ENCODE results near the gene ATG5.
"Not testable (repeated sequence)": the region's sequence is repeated elsewhere in the genome, so short reads cannot be mapped to it uniquely, and the experiment has no call there.

The ATG5 gene

DNA sequence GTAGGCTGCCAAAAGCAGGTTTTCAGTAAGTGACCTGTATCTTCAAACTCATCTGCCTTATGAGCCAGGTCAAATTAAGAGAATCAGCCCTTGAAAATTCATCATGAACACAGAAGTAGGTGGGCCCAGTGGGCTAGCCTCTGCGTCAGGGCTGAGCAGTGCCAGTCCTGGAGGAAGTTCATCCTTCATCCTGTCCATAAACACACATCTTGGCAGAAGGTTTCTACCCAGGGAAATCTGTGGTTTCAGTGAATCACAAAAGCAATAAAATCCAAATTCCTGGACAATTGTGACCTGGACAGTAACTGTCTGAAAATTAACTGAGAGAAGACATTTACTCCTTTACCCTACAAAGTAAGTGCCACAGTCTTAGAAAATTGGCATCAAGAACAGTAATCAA lies 72.4 kb downstream of the ATG5 start:
- peak; percentile 76 for ATAC-seq
- TF ChIP-seq, protein P1, sequence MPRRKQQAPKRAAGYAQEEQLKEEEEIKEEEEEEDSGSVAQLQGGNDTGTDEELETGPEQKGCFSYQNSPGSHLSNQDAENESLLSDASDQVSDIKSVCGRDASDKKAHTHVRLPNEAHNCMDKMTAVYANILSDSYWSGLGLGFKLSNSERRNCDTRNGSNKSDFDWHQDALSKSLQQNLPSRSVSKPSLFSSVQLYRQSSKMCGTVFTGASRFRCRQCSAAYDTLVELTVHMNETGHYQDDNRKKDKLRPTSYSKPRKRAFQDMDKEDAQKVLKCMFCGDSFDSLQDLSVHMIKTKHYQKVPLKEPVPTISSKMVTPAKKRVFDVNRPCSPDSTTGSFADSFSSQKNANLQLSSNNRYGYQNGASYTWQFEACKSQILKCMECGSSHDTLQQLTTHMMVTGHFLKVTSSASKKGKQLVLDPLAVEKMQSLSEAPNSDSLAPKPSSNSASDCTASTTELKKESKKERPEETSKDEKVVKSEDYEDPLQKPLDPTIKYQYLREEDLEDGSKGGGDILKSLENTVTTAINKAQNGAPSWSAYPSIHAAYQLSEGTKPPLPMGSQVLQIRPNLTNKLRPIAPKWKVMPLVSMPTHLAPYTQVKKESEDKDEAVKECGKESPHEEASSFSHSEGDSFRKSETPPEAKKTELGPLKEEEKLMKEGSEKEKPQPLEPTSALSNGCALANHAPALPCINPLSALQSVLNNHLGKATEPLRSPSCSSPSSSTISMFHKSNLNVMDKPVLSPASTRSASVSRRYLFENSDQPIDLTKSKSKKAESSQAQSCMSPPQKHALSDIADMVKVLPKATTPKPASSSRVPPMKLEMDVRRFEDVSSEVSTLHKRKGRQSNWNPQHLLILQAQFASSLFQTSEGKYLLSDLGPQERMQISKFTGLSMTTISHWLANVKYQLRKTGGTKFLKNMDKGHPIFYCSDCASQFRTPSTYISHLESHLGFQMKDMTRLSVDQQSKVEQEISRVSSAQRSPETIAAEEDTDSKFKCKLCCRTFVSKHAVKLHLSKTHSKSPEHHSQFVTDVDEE (CRISPR knock-in tag; IDR thresholded peaks at IDR 0.05) = no peak
- peak; percentile 58 for TF ChIP-seq TOX (CRISPR knock-in tag; IDR thresholded peaks at IDR 0.05; ENCODE audit: borderline replicate concordance)
- TF ChIP-seq ZNF70 (CRISPR knock-in tag; IDR thresholded peaks at IDR 0.05) = no peak
- TF ChIP-seq ISL1 (CRISPR knock-in tag; IDR thresholded peaks at IDR 0.05) = no peak; the same call in 1 of the 2 replicates
- TF ChIP-seq SNAI2 (CRISPR knock-in tag; IDR thresholded peaks at IDR 0.05) = no peak

DNA sequence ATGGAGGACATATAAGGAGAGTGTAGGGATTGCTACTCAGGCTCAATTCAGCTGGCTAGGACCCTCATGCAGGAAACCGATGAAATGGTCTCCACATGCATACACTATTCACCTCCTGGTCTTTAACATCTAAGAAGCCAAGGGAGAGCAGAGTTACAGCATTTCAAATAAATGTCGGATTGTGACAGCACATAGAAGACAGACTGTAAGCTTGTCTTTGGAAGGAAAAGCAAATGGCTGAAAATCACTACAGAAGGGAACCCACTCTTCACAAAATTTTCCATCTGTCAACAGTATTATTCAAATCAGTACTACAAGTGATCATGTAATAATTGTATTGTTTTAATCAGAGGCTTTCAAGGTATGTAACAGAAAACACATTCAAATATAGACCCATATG lies 72.9 kb downstream of the ATG5 start:
- ATAC-seq = peak; percentile 8

DNA sequence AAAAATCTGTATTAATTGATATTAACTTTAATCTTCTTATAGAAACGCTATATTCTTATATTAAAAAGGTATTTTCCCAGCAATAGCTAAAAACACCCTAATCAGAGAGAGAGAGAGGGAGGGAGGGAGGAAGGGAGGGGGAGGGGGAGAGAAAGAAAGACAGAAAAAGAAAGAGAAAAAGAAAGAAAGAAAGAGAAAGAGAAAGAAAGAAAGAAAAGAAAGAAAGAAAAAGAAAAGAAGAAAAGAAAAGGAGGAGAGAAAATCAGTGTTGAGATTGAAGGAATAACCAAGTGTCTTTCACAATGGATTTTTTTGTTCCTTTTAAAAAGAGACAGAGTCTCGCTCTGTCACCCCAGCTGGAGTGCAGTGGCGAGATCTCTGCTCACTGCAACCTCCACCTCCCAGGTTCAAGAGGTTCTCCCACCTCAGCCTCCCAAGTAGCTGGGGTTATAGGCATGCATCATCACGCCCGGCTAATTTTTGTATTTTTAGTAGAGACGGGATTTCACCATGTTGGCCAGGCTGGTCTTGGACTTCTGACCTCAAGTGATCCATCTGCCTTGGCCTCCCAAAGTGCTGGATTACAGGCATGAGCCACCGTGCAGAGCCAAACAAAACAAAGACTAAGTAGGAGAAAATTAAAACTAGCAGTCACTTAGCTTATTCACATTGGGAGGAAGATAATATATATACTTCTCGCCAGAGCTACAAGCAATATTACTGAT lies 73.9 kb downstream of the ATG5 start:
- not testable (repeated sequence) for ATAC-seq

More for the DNA sequence above, 72.9 kb downstream of the ATG5 start:
- no peak for TF ChIP-seq TOX (CRISPR knock-in tag; IDR thresholded peaks at IDR 0.05; ENCODE audit: borderline replicate concordance)
- TF ChIP-seq, protein P2, sequence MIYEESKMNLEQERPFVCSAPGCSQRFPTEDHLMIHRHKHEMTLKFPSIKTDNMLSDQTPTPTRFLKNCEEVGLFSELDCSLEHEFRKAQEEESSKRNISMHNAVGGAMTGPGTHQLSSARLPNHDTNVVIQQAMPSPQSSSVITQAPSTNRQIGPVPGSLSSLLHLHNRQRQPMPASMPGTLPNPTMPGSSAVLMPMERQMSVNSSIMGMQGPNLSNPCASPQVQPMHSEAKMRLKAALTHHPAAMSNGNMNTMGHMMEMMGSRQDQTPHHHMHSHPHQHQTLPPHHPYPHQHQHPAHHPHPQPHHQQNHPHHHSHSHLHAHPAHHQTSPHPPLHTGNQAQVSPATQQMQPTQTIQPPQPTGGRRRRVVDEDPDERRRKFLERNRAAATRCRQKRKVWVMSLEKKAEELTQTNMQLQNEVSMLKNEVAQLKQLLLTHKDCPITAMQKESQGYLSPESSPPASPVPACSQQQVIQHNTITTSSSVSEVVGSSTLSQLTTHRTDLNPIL (CRISPR knock-in tag; IDR thresholded peaks at IDR 0.05; ENCODE audit: low read depth) = no peak
- TF ChIP-seq ESRRG (CRISPR knock-in tag; IDR thresholded peaks at IDR 0.05) = no peak
- no peak for TF ChIP-seq ZFP30 (CRISPR knock-in tag; IDR thresholded peaks at IDR 0.05)
- TF ChIP-seq RARB (CRISPR knock-in tag; IDR thresholded peaks at IDR 0.05) = no peak
- TF ChIP-seq ZC3H10 (CRISPR knock-in tag; IDR thresholded peaks at IDR 0.05) = no peak
- no peak for TF ChIP-seq ZNF565 (CRISPR knock-in tag; conservative IDR thresholded peaks at IDR 0.05; ENCODE audit: low read depth)
- no peak for TF ChIP-seq ZFP3 (CRISPR knock-in tag; IDR thresholded peaks at IDR 0.05)

DNA sequence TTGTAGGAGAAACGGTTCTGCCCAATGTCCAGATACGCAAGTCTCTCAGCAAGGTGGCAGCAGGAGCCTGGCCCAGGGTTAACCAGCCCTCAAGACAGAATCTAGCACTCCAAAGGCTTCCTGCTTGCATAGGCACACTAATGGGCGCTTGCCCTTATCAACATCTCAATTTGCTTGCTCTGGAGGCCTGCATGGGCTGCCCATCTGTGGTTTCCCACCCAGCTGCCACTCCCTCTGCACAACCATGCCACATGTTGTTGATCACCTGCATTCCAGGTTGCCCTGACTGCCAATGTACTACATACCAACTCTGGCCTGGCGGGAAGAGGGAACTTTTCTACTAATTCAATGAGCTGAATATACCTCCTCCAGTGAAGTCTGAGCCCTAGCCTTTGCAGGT lies 74.6 kb downstream of the ATG5 start:
- TF ChIP-seq ZC3H10 (CRISPR knock-in tag; IDR thresholded peaks at IDR 0.05) = no peak
- TF ChIP-seq TCF4 (CRISPR knock-in tag; IDR thresholded peaks at IDR 0.05; ENCODE audit: borderline replicate concordance) = no peak
- TF ChIP-seq CSDC2 (CRISPR knock-in tag; IDR thresholded peaks at IDR 0.05) = no peak
- no peak for ATAC-seq

DNA sequence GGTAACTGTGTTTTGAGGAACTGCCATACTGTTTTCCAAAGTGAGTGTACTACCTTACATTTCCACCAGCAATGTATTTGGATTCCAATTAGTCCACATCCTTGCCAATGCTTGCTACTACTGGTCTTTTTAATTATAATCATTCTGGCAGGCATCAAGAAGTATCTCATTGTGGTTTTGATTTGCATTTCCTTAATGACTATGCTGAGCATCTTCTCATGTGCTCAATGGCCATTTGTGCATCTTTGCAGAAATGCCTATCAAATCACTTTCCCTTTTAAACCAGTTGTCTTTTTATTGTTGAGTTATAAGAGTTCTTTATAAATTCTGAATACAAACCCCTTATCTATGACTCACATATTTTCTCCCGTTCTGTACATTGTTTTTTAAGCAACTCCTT lies 75.9 kb downstream of the ATG5 start:
- TF ChIP-seq, protein P3, sequence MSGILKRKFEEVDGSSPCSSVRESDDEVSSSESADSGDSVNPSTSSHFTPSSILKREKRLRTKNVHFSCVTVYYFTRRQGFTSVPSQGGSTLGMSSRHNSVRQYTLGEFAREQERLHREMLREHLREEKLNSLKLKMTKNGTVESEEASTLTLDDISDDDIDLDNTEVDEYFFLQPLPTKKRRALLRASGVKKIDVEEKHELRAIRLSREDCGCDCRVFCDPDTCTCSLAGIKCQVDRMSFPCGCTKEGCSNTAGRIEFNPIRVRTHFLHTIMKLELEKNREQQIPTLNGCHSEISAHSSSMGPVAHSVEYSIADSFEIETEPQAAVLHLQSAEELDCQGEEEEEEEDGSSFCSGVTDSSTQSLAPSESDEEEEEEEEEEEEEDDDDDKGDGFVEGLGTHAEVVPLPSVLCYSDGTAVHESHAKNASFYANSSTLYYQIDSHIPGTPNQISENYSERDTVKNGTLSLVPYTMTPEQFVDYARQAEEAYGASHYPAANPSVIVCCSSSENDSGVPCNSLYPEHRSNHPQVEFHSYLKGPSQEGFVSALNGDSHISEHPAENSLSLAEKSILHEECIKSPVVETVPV (CRISPR knock-in tag; IDR thresholded peaks at IDR 0.05) = no peak
- no peak for TF ChIP-seq OSR1 (CRISPR knock-in tag; IDR thresholded peaks at IDR 0.05)
- no peak for TF ChIP-seq ESRRG (CRISPR knock-in tag; IDR thresholded peaks at IDR 0.05)

DNA sequence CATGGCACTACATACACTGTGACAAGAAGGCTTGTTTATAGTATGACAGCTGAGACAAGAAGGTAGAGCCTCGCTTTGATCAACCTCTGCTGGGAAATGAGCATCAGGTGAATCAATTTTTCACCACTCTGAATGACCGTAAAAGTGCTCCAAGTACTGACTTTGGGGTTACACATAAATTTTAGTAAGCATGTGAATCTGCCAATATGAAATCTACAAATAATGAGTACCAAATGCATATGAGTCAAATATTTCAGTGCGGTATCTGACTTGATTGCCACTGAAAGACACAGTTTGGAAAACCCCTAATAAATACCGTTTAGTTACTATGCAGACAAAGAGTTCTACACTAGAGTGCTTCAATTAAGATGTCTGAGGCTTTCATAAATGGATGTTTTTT lies 77.8 kb downstream of the ATG5 start:
- no peak for TF ChIP-seq OSR1 (CRISPR knock-in tag; IDR thresholded peaks at IDR 0.05)
- TF ChIP-seq TCF4 (CRISPR knock-in tag; IDR thresholded peaks at IDR 0.05; ENCODE audit: borderline replicate concordance) = no peak
- TF ChIP-seq, protein P4, sequence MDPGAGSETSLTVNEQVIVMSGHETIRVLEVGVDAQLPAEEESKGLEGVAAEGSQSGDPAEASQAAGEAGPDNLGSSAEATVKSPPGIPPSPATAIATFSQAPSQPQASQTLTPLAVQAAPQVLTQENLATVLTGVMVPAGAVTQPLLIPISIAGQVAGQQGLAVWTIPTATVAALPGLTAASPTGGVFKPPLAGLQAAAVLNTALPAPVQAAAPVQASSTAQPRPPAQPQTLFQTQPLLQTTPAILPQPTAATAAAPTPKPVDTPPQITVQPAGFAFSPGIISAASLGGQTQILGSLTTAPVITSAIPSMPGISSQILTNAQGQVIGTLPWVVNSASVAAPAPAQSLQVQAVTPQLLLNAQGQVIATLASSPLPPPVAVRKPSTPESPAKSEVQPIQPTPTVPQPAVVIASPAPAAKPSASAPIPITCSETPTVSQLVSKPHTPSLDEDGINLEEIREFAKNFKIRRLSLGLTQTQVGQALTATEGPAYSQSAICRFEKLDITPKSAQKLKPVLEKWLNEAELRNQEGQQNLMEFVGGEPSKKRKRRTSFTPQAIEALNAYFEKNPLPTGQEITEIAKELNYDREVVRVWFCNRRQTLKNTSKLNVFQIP (CRISPR knock-in tag; IDR thresholded peaks at IDR 0.05; ENCODE audit: borderline replicate concordance, low read depth) = no peak
- TF ChIP-seq ISL1 (CRISPR knock-in tag; IDR thresholded peaks at IDR 0.05) = no peak
- TF ChIP-seq CSDC2 (CRISPR knock-in tag; IDR thresholded peaks at IDR 0.05) = no peak
- TF ChIP-seq TOX (CRISPR knock-in tag; IDR thresholded peaks at IDR 0.05; ENCODE audit: borderline replicate concordance) = no peak
- no peak for TF ChIP-seq ESRRG (CRISPR knock-in tag; IDR thresholded peaks at IDR 0.05)
- no peak for TF ChIP-seq ZNF8 (CRISPR knock-in tag; IDR thresholded peaks at IDR 0.05)
- TF ChIP-seq ZNF70 (CRISPR knock-in tag; IDR thresholded peaks at IDR 0.05) = no peak
- TF ChIP-seq, protein P1 (CRISPR knock-in tag; IDR thresholded peaks at IDR 0.05) = no peak
- no peak for TF ChIP-seq ARNTL (CRISPR knock-in tag; IDR thresholded peaks at IDR 0.05; ENCODE audit: borderline replicate concordance, low read depth)
- ATAC-seq = peak; percentile 19; the same call in 2 of the 3 replicates

More for the DNA sequence above, 75.9 kb downstream of the ATG5 start:
- no peak for ATAC-seq

All from SK-N-SH treated with all-trans-retinoic acid at 6 μM for 48 hours (cell line).